Nephron progenitor cell (in vitro differentiated cells): Measurements from ENCODE around the gene SFXN3.

Source experiments
- DNase-seq: peaks from one replicate; pipeline ENCODE4 v3.0.0; 2021
- H3K27ac Mint-ChIP-seq: 2 replicates; pipeline ENCODE4 v1.8.0; 2021; ENCODE audit warnings: mild to moderate bottlenecking, moderate library complexity, mixed read lengths
- H3K27me3 Mint-ChIP-seq: 2 replicates; pipeline ENCODE4 v1.8.0; 2021; ENCODE audit warnings: mild to moderate bottlenecking, low read depth, mixed read lengths; ENCODE audit not compliant: poor library complexity
- H3K36me3 Mint-ChIP-seq: 2 replicates; pipeline ENCODE4 v1.8.0; 2021; ENCODE audit warnings: low read depth, mixed read lengths
- H3K4me1 Mint-ChIP-seq: 2 replicates; pipeline ENCODE4 v1.8.0; 2021; ENCODE audit warnings: mixed read lengths
- H3K4me3 Mint-ChIP-seq: 2 replicates; pipeline ENCODE4 v1.8.0; 2021; ENCODE audit warnings: mild to moderate bottlenecking, moderate library complexity, mixed read lengths
- H3K9me3 Mint-ChIP-seq: 2 replicates; pipeline ENCODE4 v1.8.0; 2021; ENCODE audit warnings: mild to moderate bottlenecking, moderate library complexity, mixed read lengths
- TF ChIP-seq, protein P1 (sequence below): fragments of 200-600 bp; sonication (generic); IDR thresholded peaks from 2 replicates; pipeline ENCODE4 v1.5.0; 2021; ENCODE audit warnings: antibody characterized with exemption

SFXN3 gene

GRCh38 chr10:101090597-101090996 is 59.6 kb downstream of the SFXN3 start:
- Mint-ChIP-seq H3K4me1 (peaks cover 26% of the 10 kb centered on the region), H3K4me3 (no peak overlapping the region), H3K27ac (no peak overlapping the region), H3K36me3 (no peaks in the 10 kb centered on the region), H3K9me3 (no peaks in the 10 kb centered on the region), H3K27me3 (peaks cover 99% of the 10 kb centered on the region)
- TF ChIP-seq, protein P1, sequence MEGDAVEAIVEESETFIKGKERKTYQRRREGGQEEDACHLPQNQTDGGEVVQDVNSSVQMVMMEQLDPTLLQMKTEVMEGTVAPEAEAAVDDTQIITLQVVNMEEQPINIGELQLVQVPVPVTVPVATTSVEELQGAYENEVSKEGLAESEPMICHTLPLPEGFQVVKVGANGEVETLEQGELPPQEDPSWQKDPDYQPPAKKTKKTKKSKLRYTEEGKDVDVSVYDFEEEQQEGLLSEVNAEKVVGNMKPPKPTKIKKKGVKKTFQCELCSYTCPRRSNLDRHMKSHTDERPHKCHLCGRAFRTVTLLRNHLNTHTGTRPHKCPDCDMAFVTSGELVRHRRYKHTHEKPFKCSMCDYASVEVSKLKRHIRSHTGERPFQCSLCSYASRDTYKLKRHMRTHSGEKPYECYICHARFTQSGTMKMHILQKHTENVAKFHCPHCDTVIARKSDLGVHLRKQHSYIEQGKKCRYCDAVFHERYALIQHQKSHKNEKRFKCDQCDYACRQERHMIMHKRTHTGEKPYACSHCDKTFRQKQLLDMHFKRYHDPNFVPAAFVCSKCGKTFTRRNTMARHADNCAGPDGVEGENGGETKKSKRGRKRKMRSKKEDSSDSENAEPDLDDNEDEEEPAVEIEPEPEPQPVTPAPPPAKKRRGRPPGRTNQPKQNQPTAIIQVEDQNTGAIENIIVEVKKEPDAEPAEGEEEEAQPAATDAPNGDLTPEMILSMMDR = no peak
- DNase-seq = no peak
